Activated naive CD4-positive, alpha-beta T cell (primary cell): Measurements from ENCODE around the gene STK25.

Experiments used
- DNase-seq, 4 experiments: peaks; one replicate each; lab custom pipeline; 2025; lab: John Stamatoyannopoulos, UW

STK25 gene

GRCh38 chr2:241508240-241509154 is at the start of gene STK25:
Gene STK25 (minus strand): TSS chr2:241508584. CDS start chr2:241508035, 549 bp downstream.
- peak; percentile 93 to 97 (median 94) for DNase-seq

GRCh38 chr2:241556746-241557145 is 48.4 kb upstream of the STK25 start:
- no peak for DNase-seq

- no peak for DNase-seq
Measured at GRCh38 chr2:241555711-241556110, 47.3 kb upstream of the STK25 start.

- no peak for DNase-seq
Measured at GRCh38 chr2:241554610-241555322, 46.4 kb upstream of the STK25 start.

DNA sequence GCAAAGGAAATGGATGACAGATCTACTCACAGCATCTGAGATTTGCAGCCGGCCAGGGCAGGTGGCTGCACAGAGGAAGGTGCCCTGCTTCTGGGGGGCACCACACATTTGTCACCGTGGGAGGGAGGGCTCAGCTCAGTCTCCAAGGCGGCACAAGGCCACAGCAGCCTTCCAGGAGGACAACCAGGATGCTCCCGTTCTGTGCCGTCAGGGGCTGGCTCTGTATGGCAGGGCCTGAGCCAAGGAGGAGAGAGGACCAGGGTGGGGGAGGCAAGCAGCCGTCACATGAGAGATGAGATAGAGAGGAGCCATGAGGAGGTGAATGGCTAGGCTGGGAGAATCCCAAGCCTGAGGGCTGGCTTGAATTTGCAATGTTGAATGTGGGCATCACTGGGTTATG is 45.6 kb upstream of the STK25 start:
- DNase-seq = no peak

DNA sequence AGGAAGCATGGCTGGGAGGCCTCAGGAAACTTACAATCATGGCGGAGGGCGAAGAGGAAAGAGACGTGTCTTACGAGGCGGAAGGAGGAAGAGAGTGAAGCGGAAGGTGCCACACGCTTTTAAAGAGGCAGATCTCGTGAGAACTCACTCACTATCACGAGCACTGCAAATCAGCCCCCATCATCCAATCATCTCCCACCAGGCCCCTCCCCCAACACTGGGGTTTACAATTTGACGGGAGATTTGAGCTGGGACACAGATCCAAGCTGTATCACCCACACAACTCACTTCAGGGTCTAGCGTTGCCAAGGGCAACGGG is 45.1 kb upstream of the STK25 start:
- no peak for DNase-seq

DNA sequence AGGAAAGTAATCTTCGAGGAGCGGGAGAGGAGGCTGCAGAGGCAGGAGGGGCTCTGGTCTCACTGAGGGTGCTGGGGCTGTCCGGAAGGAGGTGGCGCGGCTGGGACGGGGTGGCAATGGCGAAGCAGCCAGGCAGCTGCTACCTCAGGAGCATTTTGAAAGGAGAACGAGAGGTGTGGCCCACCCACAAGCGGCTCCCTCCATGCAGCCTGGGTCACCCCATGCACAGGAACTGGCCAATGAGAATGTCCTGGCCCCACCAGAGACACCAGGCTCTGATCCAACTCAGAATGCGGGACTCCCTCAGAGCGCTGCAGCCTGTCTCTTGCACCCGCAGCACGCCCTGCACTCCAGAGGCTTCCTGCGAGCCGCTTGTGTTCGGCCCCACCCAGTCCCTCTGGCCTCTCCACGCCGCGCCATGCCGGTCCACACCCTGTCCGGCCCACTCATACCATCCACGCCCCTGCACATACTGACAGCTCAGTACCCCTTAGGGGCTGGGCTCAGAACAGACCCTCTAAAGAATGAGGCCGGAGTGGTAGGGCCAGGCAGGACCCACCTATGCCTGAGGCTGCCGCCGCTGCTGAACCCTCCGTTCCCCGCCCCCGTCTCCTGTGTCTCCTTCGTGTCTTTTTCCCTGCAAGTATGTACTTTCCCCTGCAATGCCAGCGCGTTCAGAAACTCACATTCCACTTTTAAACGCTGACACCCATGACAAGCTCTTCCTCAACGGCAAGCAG is 43.8 kb upstream of the STK25 start:
- DNase-seq = no peak

DNA sequence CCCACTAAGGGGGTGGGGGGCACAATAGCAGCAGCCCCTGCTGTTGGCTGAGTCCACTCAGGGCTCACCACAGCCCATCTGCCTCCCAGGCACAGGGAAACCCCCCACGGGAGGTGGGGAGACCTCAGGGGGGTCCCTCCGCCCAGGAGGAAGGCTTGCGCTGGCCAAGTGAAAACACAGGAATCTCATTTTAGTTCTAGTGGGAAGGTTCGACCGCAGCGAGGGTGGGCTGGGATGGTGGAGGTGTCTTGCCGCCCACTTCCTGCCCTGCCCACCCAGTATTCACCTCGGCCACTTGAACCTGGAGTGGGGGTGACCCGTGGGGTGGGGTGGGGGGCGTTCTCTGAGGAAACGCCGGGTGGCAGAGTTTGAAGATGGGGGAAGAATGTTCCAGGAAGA is 43.2 kb upstream of the STK25 start:
- no peak for DNase-seq

GRCh38 chr2:241550616-241551580 is 42.5 kb upstream of the STK25 start:
- no peak for DNase-seq

DNA sequence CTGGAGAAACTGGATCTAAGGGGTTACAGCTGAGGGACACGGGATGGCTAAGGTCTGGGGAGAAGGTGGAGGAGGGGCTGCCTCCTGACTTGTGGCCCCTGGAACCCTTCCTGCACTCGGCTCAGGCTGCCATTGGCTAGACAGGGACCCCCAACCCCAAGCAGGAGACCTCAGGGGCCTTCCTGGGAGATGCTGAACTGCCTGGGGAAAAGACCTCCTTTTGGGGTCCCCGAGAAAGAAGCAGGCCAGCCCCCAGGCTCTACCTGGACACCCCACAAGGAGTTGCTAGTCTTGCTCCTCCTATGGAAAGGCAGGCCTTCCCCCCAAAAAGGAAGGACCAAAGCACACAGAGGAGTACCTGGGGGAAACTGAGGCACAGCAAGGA is 40.1 kb upstream of the STK25 start:
- no peak for DNase-seq

DNA sequence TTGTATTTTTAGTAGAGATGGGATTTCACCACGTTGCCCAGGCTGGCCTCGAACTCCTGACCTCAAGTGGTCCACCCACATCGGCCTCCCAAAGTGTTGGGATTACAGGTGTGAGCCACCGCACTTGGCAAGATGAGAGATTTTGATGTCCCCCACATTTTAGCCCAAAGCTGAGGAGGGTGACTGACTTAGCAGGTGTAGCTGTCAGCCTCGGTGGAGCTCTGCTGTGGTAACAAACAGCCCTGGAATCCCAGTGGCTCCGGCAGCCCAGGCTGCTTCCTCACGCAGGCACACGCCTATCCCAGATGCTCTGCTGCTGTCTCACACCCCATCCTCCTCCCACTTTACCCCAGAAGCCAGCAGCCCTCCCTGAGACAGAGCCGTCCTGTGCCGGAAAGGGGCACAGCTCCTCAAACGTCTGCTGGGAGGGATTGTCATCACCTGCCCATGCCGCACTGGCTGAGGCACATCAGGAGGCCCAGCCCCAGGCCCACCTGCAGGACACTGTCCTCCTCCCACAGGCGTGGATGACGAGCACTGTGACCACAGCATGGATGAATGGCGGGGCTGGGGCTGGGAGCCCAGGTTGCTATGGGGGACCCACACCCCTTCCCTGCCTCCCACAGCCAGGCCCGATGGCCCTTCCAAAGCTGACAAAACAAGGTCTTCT is 39.5 kb upstream of the STK25 start:
- no peak for DNase-seq

GRCh38 chr2:241546771-241547498 is 38.6 kb upstream of the STK25 start:
- DNase-seq = no peak

- DNase-seq = no peak
Measured at GRCh38 chr2:241545523-241546473, 37.4 kb upstream of the STK25 start.

- no peak for DNase-seq
Measured at GRCh38 chr2:241545106-241545505, 36.7 kb upstream of the STK25 start.

GRCh38 chr2:241542278-241542605 is 33.9 kb upstream of the STK25 start:
- DNase-seq = no peak

- DNase-seq = no peak
Measured at GRCh38 chr2:241541564-241542277, 33.3 kb upstream of the STK25 start.

GRCh38 chr2:241540771-241541561 is 32.6 kb upstream of the STK25 start:
- peak in 3 of 4 experiments; percentile 16 to 58 (median 24) for DNase-seq

GRCh38 chr2:241540401-241540770 is 32.0 kb upstream of the STK25 start:
- no peak for DNase-seq
